ENCODE results near the gene VTN. TPM values are rescaled to one million over a fixed set of nuclear protein-coding genes. Genes with fewer than 3 reads are reported as not detected.

VTN gene
- total RNA-seq, 1 donor from 2014 or later = 1.3 TPM

GRCh38 chr17:28347261-28347891 is 22.7 kb downstream of the VTN start:
- H3K36me3 ChIP-seq = peaks cover 100% of the 10 kb centered on the region
- H3K9me3 ChIP-seq = no peaks in the 10 kb centered on the region
- no peaks in the 10 kb centered on the region for H3K27me3 ChIP-seq (ENCODE audit: low read depth)
- no peak for DNase-seq
- H3K4me1 ChIP-seq = peaks cover 25% of the 10 kb centered on the region
- H3K4me3 ChIP-seq = no peak overlapping the region
- peak in 1 of 2 donors; percentile 4 for ATAC-seq
- intact Hi-C loops (cut with DNase I) = no loop called here
- TF ChIP-seq CTCF (IDR thresholded peaks at IDR 0.05) = no peak
- peak overlapping the region; percentile 16 for H3K27ac ChIP-seq

GRCh38 chr17:28346746-28347246 is 23.3 kb downstream of the VTN start:
- no peak overlapping the region for H3K4me3 ChIP-seq
- no peaks in the 10 kb centered on the region for H3K27me3 ChIP-seq (ENCODE audit: low read depth)
- H3K27ac ChIP-seq = no peak overlapping the region
- H3K9me3 ChIP-seq = no peaks in the 10 kb centered on the region
- ATAC-seq (peak in 1 of 2 donors; percentile 18), DNase-seq (no peak)
- H3K4me1 ChIP-seq = peaks cover 25% of the 10 kb centered on the region
- TF ChIP-seq CTCF (IDR thresholded peaks at IDR 0.05) = peak; percentile 19
- peaks cover 100% of the 10 kb centered on the region for H3K36me3 ChIP-seq
- intact Hi-C loops (cut with DNase I) = no loop called here

GRCh38 chr17:28346199-28346580 is 23.9 kb downstream of the VTN start:
- H3K4me1 ChIP-seq = peaks cover 25% of the 10 kb centered on the region
- peaks cover 100% of the 10 kb centered on the region for H3K36me3 ChIP-seq
- DNase-seq (no peak), ATAC-seq (no peak)
- H3K27me3 ChIP-seq (ENCODE audit: low read depth) = no peaks in the 10 kb centered on the region
- intact Hi-C loops (cut with DNase I) = no loop called here
- no peaks in the 10 kb centered on the region for H3K9me3 ChIP-seq
- no peak overlapping the region for H3K27ac ChIP-seq
- TF ChIP-seq CTCF (IDR thresholded peaks at IDR 0.05) = no peak
- no peak overlapping the region for H3K4me3 ChIP-seq

- intact Hi-C loops (cut with DNase I) = no loop called here
- H3K4me1 ChIP-seq = peaks cover 25% of the 10 kb centered on the region
- H3K36me3 ChIP-seq = peaks cover 100% of the 10 kb centered on the region
- H3K27ac ChIP-seq = peak overlapping the region; percentile 18
- H3K9me3 ChIP-seq = no peaks in the 10 kb centered on the region
- no peak for DNase-seq
- TF ChIP-seq CTCF (IDR thresholded peaks at IDR 0.05) = no peak
- ATAC-seq = peak; percentile 68 to 78
- no peaks in the 10 kb centered on the region for H3K27me3 ChIP-seq (ENCODE audit: low read depth)
- H3K4me3 ChIP-seq = no peak overlapping the region
These were observed 24.5 kb downstream of the VTN start for GRCh38 chr17:28345419-28346198.

- H3K27me3 ChIP-seq (ENCODE audit: low read depth) = no peaks in the 10 kb centered on the region
- no peak for TF ChIP-seq CTCF (IDR thresholded peaks at IDR 0.05)
- DNase-seq (no peak), ATAC-seq (no peak)
- intact Hi-C loops (cut with DNase I) = no loop called here
- no peak overlapping the region for H3K27ac ChIP-seq
- peaks cover 27% of the 10 kb centered on the region for H3K4me1 ChIP-seq
- peaks cover 100% of the 10 kb centered on the region for H3K36me3 ChIP-seq
- H3K9me3 ChIP-seq = no peaks in the 10 kb centered on the region
- no peak overlapping the region for H3K4me3 ChIP-seq
These were observed 25.6 kb downstream of the VTN start for GRCh38 chr17:28344435-28344901.

All from lower lobe of right lung (tissue), 2 donors.